Neural cell (in vitro differentiated cells): ENCODE measurements around the gene CPEB3.

Source experiments
- CTCF ChIP-seq: fragments of 450-650 bp; IDR thresholded peaks from 2 replicates; pipeline ENCODE4 v1.5.1; 2014; ENCODE audit warnings: antibody characterized with exemption, mild to moderate bottlenecking, moderate library complexity; ENCODE audit not compliant: poor library complexity, severe bottlenecking
- EP300 ChIP-seq: fragments of 450-650 bp; conservative IDR thresholded peaks from 2 replicates; pipeline ENCODE4 v1.6.1; 2014; ENCODE audit warnings: antibody characterized with exemption, mild to moderate bottlenecking, moderate library complexity; ENCODE audit not compliant: poor library complexity, severe bottlenecking
- POLR2AphosphoS5 ChIP-seq: IDR thresholded peaks from 2 replicates; pipeline ENCODE4 v1.6.1; 2012
- TF ChIP-seq, protein P1 (sequence below): IDR thresholded peaks from 2 replicates; pipeline ENCODE4 v1.6.1; 2012; ENCODE audit warnings: borderline replicate concordance

DNA sequence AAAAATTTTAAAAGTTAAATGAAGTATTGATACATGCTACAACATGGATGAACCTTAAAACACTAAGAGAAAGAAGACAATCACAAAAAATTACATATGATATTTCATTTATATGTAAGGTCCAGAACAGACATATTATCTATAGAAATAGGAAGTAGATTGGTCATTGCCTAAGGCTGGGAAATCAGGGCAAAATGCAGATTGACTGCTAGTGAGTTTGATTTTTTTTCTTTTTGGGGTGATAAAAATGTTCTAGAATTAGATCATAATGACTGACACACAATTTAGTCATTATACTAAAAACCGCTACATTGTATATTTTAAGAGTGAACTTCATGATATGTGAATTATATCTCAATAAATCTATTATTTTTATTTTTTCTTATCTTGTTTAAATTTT, 88.3 kb downstream of the CPEB3 start:
- TF ChIP-seq, protein P1, sequence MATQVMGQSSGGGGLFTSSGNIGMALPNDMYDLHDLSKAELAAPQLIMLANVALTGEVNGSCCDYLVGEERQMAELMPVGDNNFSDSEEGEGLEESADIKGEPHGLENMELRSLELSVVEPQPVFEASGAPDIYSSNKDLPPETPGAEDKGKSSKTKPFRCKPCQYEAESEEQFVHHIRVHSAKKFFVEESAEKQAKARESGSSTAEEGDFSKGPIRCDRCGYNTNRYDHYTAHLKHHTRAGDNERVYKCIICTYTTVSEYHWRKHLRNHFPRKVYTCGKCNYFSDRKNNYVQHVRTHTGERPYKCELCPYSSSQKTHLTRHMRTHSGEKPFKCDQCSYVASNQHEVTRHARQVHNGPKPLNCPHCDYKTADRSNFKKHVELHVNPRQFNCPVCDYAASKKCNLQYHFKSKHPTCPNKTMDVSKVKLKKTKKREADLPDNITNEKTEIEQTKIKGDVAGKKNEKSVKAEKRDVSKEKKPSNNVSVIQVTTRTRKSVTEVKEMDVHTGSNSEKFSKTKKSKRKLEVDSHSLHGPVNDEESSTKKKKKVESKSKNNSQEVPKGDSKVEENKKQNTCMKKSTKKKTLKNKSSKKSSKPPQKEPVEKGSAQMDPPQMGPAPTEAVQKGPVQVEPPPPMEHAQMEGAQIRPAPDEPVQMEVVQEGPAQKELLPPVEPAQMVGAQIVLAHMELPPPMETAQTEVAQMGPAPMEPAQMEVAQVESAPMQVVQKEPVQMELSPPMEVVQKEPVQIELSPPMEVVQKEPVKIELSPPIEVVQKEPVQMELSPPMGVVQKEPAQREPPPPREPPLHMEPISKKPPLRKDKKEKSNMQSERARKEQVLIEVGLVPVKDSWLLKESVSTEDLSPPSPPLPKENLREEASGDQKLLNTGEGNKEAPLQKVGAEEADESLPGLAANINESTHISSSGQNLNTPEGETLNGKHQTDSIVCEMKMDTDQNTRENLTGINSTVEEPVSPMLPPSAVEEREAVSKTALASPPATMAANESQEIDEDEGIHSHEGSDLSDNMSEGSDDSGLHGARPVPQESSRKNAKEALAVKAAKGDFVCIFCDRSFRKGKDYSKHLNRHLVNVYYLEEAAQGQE, result no peak
- TF ChIP-seq CTCF, result no peak
- no peak for TF ChIP-seq POLR2AphosphoS5
- TF ChIP-seq EP300, result no peak
